Muscle layer of colon (tissue), 2 donors: Measurements from ENCODE around the gene NPLOC4.

Experiments
- H3K27ac ChIP-seq: one replicate; pipeline ENCODE4 v1.7.0; 2013; ENCODE audit warnings: low read depth, mild to moderate bottlenecking, low read length, moderate library complexity
- H3K27me3 ChIP-seq, 2 donors: one replicate each; pipeline ENCODE4 v1.7.0; 2013; ENCODE audit warnings: low read length in 2 of 2, mild to moderate bottlenecking in 2 of 2; ENCODE audit not compliant: insufficient read depth in 2 of 2, control insufficient read depth in 1 of 2
- H3K36me3 ChIP-seq: one replicate; pipeline ENCODE4 v1.7.0; 2013; ENCODE audit warnings: mild to moderate bottlenecking, low read length; ENCODE audit not compliant: insufficient read depth
- H3K4me1 ChIP-seq: one replicate; pipeline ENCODE4 v1.7.0; 2013; ENCODE audit warnings: mild to moderate bottlenecking, low read length; ENCODE audit not compliant: insufficient read depth
- H3K4me3 ChIP-seq, 2 donors: one replicate each; pipeline ENCODE4 v1.7.0; 2013; ENCODE audit warnings: low read length in 2 of 2, low read depth in 1 of 2, mild to moderate bottlenecking in 1 of 2, moderate library complexity in 1 of 2
- H3K9ac ChIP-seq: one replicate; pipeline ENCODE4 v1.7.0; 2013; ENCODE audit warnings: low read length
- H3K9me3 ChIP-seq: one replicate; pipeline ENCODE4 v1.7.0; 2013; ENCODE audit warnings: mild to moderate bottlenecking, low read length
- donor health status: abdominal sarcoma.
- donor health status: Adenocarcinoma of cecum.

Gene NPLOC4

GRCh38 chr17:81524039-81524864 is 112.7 kb downstream of the NPLOC4 start:
- no peak overlapping the region for H3K9ac ChIP-seq
- peaks cover 18% of the 10 kb centered on the region for H3K4me1 ChIP-seq
- no peak overlapping the region for H3K27ac ChIP-seq
- no peaks in the 10 kb centered on the region for H3K9me3 ChIP-seq
- no peaks in the 10 kb centered on the region for H3K36me3 ChIP-seq
- H3K4me3 ChIP-seq, result no peak overlapping the region
- peaks cover 26 to 71% of the 10 kb centered on the region in 2 donors for H3K27me3 ChIP-seq

DNA sequence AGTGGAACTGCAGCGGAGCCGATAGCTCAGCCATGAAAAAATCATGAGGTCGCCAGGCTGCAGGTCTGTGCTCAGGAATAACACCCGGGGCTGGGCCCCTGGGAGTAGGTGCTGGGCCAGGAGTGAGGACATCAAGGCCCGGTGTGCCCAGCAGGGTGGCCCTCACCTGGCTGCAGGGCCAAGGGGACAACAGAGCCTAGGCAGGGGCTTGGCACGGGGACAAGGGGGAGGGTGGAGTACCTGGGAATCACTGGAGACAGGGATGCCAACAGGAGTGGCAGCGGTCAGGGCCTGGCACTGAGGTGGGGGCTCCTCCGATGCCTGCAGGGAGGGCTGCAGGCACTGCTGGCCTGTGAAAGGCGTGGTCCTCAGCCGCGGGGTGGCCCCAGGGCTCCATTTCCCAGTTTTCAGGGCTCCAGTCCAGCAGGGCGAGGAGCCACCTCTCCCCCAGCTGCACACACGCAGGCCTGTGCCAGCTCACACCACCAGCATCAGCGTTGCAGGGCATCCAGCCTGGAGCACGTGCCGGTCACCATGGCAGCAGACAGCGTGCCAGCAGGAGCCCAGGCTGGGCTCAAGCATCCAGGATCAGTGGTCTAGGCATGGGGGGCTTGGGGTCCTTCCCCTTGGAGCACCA is 113.4 kb downstream of the NPLOC4 start:
- H3K36me3 ChIP-seq, result no peaks in the 10 kb centered on the region
- H3K9me3 ChIP-seq, result no peaks in the 10 kb centered on the region
- H3K9ac ChIP-seq, result no peak overlapping the region
- no peak overlapping the region for H3K27ac ChIP-seq
- H3K27me3 ChIP-seq, result peaks cover 26 to 64% of the 10 kb centered on the region in 2 donors
- peaks cover 18% of the 10 kb centered on the region for H3K4me1 ChIP-seq
- peak overlapping the region in 1 of 2 donors; percentile 9 for H3K4me3 ChIP-seq

GRCh38 chr17:81522491-81523401 is 114.2 kb downstream of the NPLOC4 start:
- H3K36me3 ChIP-seq, result no peaks in the 10 kb centered on the region
- no peak overlapping the region for H3K9ac ChIP-seq
- H3K27me3 ChIP-seq, result peaks cover 26 to 56% of the 10 kb centered on the region in 2 donors
- H3K9me3 ChIP-seq, result no peaks in the 10 kb centered on the region
- H3K27ac ChIP-seq, result no peak overlapping the region
- peaks cover 26% of the 10 kb centered on the region for H3K4me1 ChIP-seq
- peak overlapping the region in 1 of 2 donors; percentile 9 for H3K4me3 ChIP-seq

DNA sequence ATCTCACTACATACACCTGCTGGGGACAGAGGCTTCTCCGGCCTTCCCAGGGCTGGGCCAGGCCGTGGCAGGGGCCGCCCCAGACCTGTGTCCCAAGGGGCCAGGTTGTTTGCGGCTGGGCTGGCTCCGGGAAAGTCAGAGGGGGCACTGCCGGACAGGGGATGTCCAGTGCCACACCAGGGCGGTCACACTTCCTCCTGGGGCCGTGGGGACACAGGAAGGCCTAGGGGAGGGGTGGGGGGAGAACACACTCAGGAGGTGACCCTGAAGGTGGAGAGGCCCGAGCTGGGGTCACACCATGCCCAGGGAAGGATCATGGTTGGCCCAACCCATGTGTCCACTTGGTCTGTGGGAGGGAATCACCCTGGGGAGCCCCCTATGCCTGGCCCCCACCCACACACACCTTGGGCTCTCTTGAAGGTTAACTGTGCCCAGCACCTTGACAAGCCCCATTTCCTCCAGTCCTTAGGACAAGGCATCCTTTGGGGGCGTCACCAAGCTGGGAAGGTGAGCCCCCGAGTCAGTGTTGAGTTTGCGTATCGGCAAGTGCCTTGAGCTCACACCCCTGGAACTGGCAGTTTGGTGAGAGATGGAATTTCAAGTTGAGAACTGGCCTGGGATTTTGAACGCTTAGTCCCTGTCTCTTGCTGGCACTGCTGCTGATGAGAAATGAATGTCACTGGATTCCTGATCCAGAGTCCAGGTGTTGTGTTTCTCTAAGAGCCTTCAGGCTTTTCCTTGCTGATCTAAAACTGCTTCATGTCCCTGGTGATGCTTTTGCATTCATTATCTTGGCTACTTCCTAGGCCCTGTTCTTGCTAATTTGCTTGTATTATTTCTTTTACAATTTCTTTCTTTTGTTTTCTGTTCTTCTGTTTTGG is 116.7 kb downstream of the NPLOC4 start:
- no peaks in the 10 kb centered on the region for H3K9me3 ChIP-seq
- H3K4me3 ChIP-seq, result peak overlapping the region in 1 of 2 donors; percentile 40
- H3K36me3 ChIP-seq, result no peaks in the 10 kb centered on the region
- peaks cover 14 to 32% of the 10 kb centered on the region in 2 donors for H3K27me3 ChIP-seq
- H3K4me1 ChIP-seq, result peaks cover 41% of the 10 kb centered on the region
- no peak overlapping the region for H3K27ac ChIP-seq
- H3K9ac ChIP-seq, result no peak overlapping the region

- Histone ChIP-seq H3K9me3 (no peaks in the 10 kb centered on the region), H3K4me3 (peak overlapping the region; percentile 40 to 43), H3K4me1 (peaks cover 41% of the 10 kb centered on the region), H3K9ac (no peak overlapping the region), H3K27me3 (peaks cover 10 to 24% of the 10 kb centered on the region in 2 donors), H3K36me3 (no peaks in the 10 kb centered on the region), H3K27ac (peak overlapping the region; percentile 98)
Observed at GRCh38 chr17:81519284-81520020, 117.5 kb downstream of the NPLOC4 start.

GRCh38 chr17:81518785-81519283 is 118.1 kb downstream of the NPLOC4 start:
- Histone ChIP-seq H3K9ac (peak overlapping the region; percentile 42), H3K36me3 (no peaks in the 10 kb centered on the region), H3K27me3 (peaks cover 6 to 18% of the 10 kb centered on the region in 2 donors), H3K4me3 (peak overlapping the region; percentile 40 to 43), H3K27ac (peak overlapping the region; percentile 98), H3K4me1 (peaks cover 38% of the 10 kb centered on the region), H3K9me3 (no peaks in the 10 kb centered on the region)

DNA sequence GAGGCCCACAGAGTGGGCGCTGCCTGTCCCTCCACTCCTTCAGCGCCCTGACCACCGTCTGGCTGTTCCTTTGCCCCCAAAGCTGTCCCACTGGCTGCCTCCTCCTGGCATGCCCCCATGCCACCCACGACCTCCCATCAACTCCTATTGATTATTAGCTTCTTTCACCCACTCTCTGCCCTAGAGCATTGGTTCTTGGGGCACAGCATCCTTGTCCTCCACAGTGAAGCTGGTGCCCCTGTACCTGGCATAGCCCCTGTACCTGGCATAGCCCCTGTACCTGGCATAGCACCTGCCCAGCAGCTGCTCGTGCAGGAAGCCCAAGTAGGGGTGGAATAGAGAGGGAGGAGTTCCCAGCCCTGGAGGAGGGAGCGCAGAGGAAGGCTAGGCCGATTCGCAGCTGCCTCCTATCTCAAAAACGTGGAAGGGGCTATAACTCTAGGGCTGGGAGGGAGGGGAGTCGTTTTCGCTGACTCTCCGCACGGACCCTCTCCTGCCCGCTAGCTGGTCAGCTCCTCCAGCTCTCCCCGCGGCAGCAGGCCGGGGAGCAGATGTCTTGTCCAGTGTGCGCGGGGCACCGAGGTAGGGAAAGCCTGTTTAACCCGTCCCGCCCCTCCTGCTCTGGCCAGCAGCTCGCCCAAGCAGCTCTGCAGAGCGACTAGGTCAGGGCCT is 118.7 kb downstream of the NPLOC4 start:
- H3K4me1 ChIP-seq, result peaks cover 32% of the 10 kb centered on the region
- H3K9ac ChIP-seq, result peak overlapping the region; percentile 42
- H3K9me3 ChIP-seq, result no peaks in the 10 kb centered on the region
- H3K27ac ChIP-seq, result peak overlapping the region; percentile 98
- peaks cover under 1 to 12% of the 10 kb centered on the region in 2 donors for H3K27me3 ChIP-seq
- H3K36me3 ChIP-seq, result no peaks in the 10 kb centered on the region
- H3K4me3 ChIP-seq, result peak overlapping the region; percentile 40 to 43

GRCh38 chr17:81517339-81518112 is 119.4 kb downstream of the NPLOC4 start:
- Histone ChIP-seq H3K27ac (peak overlapping the region; percentile 98), H3K9ac (peak overlapping the region; percentile 42), H3K4me1 (peaks cover 29% of the 10 kb centered on the region), H3K27me3 (peaks cover 0 to 5% of the 10 kb centered on the region in 2 donors), H3K4me3 (peak overlapping the region; percentile 1 to 91), H3K36me3 (no peaks in the 10 kb centered on the region), H3K9me3 (no peaks in the 10 kb centered on the region)

DNA sequence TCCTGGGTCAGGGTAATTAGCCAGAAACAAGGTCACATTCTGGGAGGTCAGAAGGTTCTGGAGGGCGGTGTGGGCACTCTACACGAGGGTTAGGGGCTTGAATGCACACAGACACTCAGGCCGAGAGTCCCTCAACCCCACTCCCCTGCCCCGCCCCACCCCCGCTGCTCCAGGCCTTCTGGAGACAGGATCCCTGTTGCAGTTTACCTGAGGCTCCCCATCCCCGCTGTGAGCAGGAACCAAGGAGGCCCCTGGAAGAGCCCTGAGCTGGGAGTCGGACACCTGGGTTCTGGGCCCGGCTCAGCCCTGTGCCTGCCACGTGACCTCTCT is 119.9 kb downstream of the NPLOC4 start:
- Histone ChIP-seq H3K27ac (peak overlapping the region; percentile 98), H3K9ac (peak overlapping the region; percentile 20), H3K9me3 (no peaks in the 10 kb centered on the region), H3K27me3 (no peaks in the 10 kb centered on the region), H3K4me3 (peak overlapping the region; percentile 1 to 91), H3K4me1 (peaks cover 29% of the 10 kb centered on the region), H3K36me3 (peaks cover 2% of the 10 kb centered on the region)
